ENCODE measurements around the gene EMP3. TPM values are rescaled to one million over a fixed set of nuclear protein-coding genes. Genes with fewer than 3 reads are reported as not detected.

EMP3 gene
- total RNA-seq, 1 donor from 2014 or later: 277 TPM

DNA sequence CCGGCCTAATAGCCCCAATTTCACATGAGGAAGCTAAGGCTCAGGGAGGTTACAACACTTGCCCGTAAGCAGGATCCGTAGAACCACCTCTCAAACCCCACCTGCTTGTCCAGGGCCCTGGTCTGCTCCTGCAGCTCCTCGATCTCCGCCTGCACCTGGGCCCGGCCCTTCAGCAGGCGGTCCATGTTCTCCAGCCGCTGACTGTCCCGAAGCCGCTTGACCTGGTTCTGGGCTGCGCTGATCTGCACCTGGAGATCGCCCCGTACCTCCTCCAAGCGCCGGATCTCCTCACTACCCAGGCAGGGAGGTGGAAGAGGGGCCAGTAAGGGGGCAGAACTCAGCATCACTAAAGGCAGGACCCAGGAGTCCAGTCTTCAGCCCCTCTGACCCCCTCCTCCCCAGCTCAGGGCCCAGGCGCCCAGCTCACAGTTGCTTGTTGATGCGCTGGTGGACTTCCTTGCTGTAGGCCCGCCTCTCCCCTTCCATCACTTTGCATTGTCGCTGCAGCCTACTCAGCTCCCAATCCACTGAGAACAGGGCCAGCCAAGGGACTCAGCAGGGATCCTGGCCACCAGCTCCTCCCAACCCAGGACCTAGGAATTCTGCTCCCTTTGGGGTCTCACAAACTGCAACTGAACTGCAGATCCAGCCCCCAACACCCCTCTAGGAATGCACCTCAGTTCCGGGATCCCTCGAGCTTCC lies 6.9 kb upstream of the EMP3 start:
- Mint-ChIP-seq H3K9me3 (ENCODE audit: low read depth) (no peaks in the 10 kb centered on the region), H3K27ac (ENCODE audit: unreplicated experiment) (no peak overlapping the region), H3K27me3 (ENCODE audit: low read depth) (no peaks in the 10 kb centered on the region), H3K4me3 (ENCODE audit: unreplicated experiment) (no peak overlapping the region), H3K4me1 (ENCODE audit: low read depth) (peaks cover 34% of the 10 kb centered on the region), H3K36me3 (ENCODE audit: low read depth) (no peaks in the 10 kb centered on the region)
- no peak for DNase-seq (ENCODE audit: low spot score)
- TF ChIP-seq, protein P1, sequence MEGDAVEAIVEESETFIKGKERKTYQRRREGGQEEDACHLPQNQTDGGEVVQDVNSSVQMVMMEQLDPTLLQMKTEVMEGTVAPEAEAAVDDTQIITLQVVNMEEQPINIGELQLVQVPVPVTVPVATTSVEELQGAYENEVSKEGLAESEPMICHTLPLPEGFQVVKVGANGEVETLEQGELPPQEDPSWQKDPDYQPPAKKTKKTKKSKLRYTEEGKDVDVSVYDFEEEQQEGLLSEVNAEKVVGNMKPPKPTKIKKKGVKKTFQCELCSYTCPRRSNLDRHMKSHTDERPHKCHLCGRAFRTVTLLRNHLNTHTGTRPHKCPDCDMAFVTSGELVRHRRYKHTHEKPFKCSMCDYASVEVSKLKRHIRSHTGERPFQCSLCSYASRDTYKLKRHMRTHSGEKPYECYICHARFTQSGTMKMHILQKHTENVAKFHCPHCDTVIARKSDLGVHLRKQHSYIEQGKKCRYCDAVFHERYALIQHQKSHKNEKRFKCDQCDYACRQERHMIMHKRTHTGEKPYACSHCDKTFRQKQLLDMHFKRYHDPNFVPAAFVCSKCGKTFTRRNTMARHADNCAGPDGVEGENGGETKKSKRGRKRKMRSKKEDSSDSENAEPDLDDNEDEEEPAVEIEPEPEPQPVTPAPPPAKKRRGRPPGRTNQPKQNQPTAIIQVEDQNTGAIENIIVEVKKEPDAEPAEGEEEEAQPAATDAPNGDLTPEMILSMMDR (IDR thresholded peaks at IDR 0.05): no peak

DNA sequence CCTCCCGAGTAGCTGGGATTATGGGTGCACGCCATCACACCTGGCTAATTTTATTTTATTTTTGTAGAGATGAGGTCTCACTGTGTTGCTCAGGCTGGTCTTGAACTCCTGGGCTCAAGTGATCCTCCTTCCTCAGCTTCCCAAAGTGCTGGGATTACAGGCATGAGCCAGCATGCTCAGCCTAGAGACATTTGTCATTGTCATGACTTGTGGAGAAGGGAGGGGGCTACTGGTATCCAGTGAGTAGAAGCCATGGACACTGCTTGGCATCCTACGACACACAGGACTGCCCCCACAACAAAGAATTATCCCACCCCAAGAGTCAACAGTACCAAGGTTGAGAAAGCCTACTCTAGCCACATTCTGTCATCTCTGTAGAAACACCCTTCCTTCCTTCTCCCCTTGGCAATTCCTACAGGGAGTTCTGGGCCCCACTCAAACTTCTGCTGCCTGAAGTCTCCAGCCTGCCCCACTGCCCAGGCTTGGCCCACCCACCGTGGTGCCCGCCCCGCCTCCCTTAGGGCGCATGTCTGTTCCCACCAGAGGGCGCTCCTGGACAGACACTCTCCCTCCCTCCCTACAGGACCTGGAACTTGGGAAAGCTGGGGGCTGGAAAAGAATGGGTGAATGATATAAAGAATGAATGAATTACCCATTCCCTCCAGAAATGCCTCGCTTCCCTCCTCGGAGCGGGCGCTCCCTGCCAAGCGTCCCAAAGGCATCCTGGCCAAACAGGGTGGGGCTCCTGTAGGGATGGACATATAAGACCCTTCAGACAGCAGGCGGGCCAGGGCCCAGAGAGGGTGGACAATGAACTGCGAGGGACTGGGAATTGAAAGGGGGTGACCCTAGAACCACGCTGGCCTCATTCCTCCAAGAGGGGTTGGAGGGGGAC lies 5.5 kb upstream of the EMP3 start:
- no peaks in the 10 kb centered on the region for H3K36me3 Mint-ChIP-seq (ENCODE audit: low read depth)
- no peaks in the 10 kb centered on the region for H3K27me3 Mint-ChIP-seq (ENCODE audit: low read depth)
- no peaks in the 10 kb centered on the region for H3K9me3 Mint-ChIP-seq (ENCODE audit: low read depth)
- TF ChIP-seq, protein P1 (IDR thresholded peaks at IDR 0.05): peak; percentile 90
- no peak overlapping the region for H3K4me3 Mint-ChIP-seq (ENCODE audit: unreplicated experiment)
- H3K27ac Mint-ChIP-seq (ENCODE audit: unreplicated experiment): peak overlapping the region; percentile 45
- no peak for DNase-seq (ENCODE audit: low spot score)
- peaks cover 45% of the 10 kb centered on the region for H3K4me1 Mint-ChIP-seq (ENCODE audit: low read depth)

DNA sequence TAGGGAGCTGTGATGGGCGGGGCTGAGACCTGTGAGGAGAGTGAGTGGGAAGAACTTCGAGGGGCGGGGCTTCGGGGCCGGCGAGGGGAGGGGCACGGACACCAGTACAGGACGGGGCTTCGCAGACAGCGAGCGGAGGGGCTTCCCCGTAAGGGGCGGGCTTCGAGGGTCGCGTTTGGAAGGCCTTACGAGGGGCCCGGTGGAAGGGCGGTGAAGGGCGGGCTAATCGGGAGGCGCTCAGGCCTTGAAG lies 4.1 kb upstream of the EMP3 start:
- H3K9me3 Mint-ChIP-seq (ENCODE audit: low read depth): no peaks in the 10 kb centered on the region
- H3K27ac Mint-ChIP-seq (ENCODE audit: unreplicated experiment): peak overlapping the region; percentile 97
- no peaks in the 10 kb centered on the region for H3K27me3 Mint-ChIP-seq (ENCODE audit: low read depth)
- no peaks in the 10 kb centered on the region for H3K36me3 Mint-ChIP-seq (ENCODE audit: low read depth)
- peaks cover 55% of the 10 kb centered on the region for H3K4me1 Mint-ChIP-seq (ENCODE audit: low read depth)
- DNase-seq (ENCODE audit: low spot score): peak; percentile 96
- TF ChIP-seq, protein P1 (IDR thresholded peaks at IDR 0.05): no peak
- H3K4me3 Mint-ChIP-seq (ENCODE audit: unreplicated experiment): peak overlapping the region; percentile 82

DNA sequence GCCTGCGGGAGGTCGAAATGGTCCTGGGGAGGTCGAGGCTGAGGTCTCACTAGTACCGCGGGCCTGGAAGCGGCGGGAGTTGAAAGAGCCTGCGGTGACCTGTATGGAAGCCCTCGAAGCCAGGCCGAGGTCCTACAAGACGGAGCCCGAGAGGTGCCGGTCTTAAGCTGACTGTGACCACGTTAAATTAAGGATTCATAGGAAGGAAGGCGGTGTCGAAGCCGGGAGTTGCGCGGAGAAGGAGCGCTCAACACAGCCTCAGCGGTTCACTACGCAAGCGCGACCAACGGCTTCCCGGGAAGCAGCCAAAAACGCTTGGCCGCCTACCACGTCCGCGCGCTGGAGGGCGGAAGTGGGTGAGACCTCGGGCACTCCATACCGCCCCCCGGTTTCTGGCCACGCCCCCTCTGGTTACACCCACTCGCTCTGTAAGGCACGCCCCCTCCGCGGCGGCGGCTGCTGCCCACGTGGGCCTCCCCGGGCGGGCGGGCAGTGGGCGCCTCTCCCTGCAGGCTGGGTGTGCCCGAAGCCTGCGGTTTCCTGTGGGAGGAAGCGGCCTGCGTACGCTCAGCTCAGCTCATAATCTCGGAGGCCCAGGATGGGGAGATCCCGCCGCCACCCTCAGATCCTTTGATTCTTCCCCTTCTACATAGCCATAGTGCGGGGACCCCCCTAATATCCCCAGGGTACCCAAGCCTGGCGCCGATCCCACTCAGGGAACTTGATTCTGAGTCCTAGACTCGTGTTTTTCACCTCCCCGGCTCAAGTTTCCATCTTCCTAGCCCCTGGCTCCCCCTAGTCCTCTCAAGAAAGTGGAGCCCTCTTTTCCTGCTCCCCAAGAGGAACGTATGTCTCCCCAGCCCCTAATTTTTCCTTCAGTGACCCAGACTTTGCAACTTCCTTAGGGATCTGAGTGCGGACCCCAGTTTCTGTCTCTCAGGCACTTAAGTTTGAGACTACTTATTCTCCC lies 3.4 kb upstream of the EMP3 start:
- peak overlapping the region; percentile 82 for H3K4me3 Mint-ChIP-seq (ENCODE audit: unreplicated experiment)
- H3K36me3 Mint-ChIP-seq (ENCODE audit: low read depth): no peaks in the 10 kb centered on the region
- H3K4me1 Mint-ChIP-seq (ENCODE audit: low read depth): peaks cover 61% of the 10 kb centered on the region

More for the DNA sequence above, 3.4 kb upstream of the EMP3 start:
- Mint-ChIP-seq H3K27me3 (ENCODE audit: low read depth) (no peaks in the 10 kb centered on the region), H3K27ac (ENCODE audit: unreplicated experiment) (peak overlapping the region; percentile 98), H3K9me3 (ENCODE audit: low read depth) (no peaks in the 10 kb centered on the region)
- peak; percentile 99 for DNase-seq (ENCODE audit: low spot score)
- TF ChIP-seq, protein P1 (IDR thresholded peaks at IDR 0.05): no peak
